ENCODE results near the gene MACROD2. TPM values are rescaled to one million over a fixed set of nuclear protein-coding genes. Genes with fewer than 3 reads are reported as not detected.

The MACROD2 gene
- total RNA-seq, 2 donors from 2014 or later = 8.0 to 19.4 TPM

GRCh38 chr20:14790190-14790589 is 794.9 kb downstream of the MACROD2 start:
- no peak for TF ChIP-seq CTCF (IDR thresholded peaks at IDR 0.05)
- TF ChIP-seq POLR2A (IDR thresholded peaks at IDR 0.05) = no peak
- no peak for TF ChIP-seq POLR2AphosphoS5 (IDR thresholded peaks at IDR 0.05)
- H3K27me3 ChIP-seq (replicated peaks; ENCODE audit: insufficient read depth) = no peaks in the 10 kb centered on the region
- WGBS = 76% methylated on average over 2 of the region's 2 CpGs
- H3K27ac ChIP-seq = no peak overlapping the region
- H3K4me3 ChIP-seq = no peak overlapping the region
- H3K9me3 ChIP-seq = no peaks in the 10 kb centered on the region
- intact Hi-C loops (cut with DNase I) = no loop called here
- H3K36me3 ChIP-seq = no peaks in the 10 kb centered on the region
- no peak for DNase-seq (ENCODE audit: low spot score)
- H3K4me1 ChIP-seq (replicated peaks) = no peaks in the 10 kb centered on the region

DNA sequence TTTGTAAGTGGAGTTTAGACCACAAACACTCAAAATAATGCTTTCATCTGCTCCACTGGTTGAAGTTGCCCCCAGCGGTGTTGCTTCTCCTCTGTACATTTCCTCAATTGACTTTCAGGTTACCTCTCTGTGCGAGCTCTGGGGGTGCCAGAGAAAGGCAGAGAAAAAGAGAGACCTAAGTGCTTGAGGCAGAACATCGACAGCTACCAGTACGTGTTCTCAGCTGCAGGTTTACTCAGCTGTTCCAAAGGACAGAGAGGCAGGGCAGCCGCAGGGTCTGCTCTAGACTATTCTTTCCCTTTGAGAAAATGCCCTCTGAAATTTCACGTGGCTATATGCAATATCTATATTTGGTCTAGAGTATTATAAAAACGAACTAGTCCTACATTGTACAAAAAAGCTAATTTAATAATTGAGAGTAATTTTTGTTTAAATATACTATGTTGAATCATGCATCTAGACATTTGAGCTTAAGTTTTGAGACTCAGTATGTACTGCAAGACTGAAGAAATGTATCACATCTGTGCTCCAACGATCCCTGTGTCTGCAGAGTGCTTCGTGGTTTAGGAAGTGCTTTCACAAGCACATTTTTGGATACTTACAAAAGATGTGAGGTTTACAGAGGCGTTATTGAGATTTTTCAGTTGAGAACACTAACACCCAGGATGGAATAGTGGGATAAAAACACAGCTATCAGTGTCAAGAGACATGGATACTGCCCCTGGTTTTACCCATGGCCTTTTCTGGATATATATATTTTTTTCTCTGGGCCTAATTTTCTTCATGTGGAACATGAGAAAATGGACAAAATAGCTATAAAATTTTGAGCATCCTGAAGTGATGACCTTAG is 795.7 kb downstream of the MACROD2 start:
- Histone ChIP-seq H3K36me3 (no peaks in the 10 kb centered on the region), H3K9me3 (no peaks in the 10 kb centered on the region), H3K27me3 (replicated peaks; ENCODE audit: insufficient read depth) (no peaks in the 10 kb centered on the region), H3K4me3 (no peak overlapping the region), H3K27ac (no peak overlapping the region), H3K4me1 (replicated peaks) (no peaks in the 10 kb centered on the region)
- no peak for DNase-seq (ENCODE audit: low spot score)
- 76% methylated on average over 10 of the region's 10 CpGs for WGBS
- intact Hi-C loops (cut with DNase I) = no loop called here
- TF ChIP-seq POLR2A (IDR thresholded peaks at IDR 0.05) = no peak
- no peak for TF ChIP-seq POLR2AphosphoS5 (IDR thresholded peaks at IDR 0.05)
- no peak for TF ChIP-seq CTCF (IDR thresholded peaks at IDR 0.05)

- H3K4me3 ChIP-seq = no peak overlapping the region
- no peak overlapping the region for H3K27ac ChIP-seq
- no peaks in the 10 kb centered on the region for H3K9me3 ChIP-seq
- WGBS = 94% methylated on average over 1 of the region's 1 CpG
- TF ChIP-seq CTCF (IDR thresholded peaks at IDR 0.05) (no peak), POLR2AphosphoS5 (IDR thresholded peaks at IDR 0.05) (no peak), POLR2A (IDR thresholded peaks at IDR 0.05) (no peak)
- intact Hi-C loops (cut with DNase I) = no loop called here
- DNase-seq (ENCODE audit: low spot score) = no peak
- H3K27me3 ChIP-seq (replicated peaks; ENCODE audit: insufficient read depth) = no peaks in the 10 kb centered on the region
- H3K36me3 ChIP-seq = no peaks in the 10 kb centered on the region
- H3K4me1 ChIP-seq (replicated peaks) = no peaks in the 10 kb centered on the region
Measured at GRCh38 chr20:14792915-14793314, 797.6 kb downstream of the MACROD2 start.

- no peak for DNase-seq (ENCODE audit: low spot score)
- intact Hi-C loops (cut with DNase I) = no loop called here
- no peaks in the 10 kb centered on the region for H3K27me3 ChIP-seq (replicated peaks; ENCODE audit: insufficient read depth)
- no peak overlapping the region for H3K4me3 ChIP-seq
- no peak overlapping the region for H3K27ac ChIP-seq
- 81% methylated on average over 5 of the region's 5 CpGs for WGBS
- no peaks in the 10 kb centered on the region for H3K36me3 ChIP-seq
- no peaks in the 10 kb centered on the region for H3K4me1 ChIP-seq (replicated peaks)
- no peaks in the 10 kb centered on the region for H3K9me3 ChIP-seq
- TF ChIP-seq POLR2AphosphoS5 (IDR thresholded peaks at IDR 0.05) = no peak
- TF ChIP-seq CTCF (IDR thresholded peaks at IDR 0.05) = no peak
- TF ChIP-seq POLR2A (IDR thresholded peaks at IDR 0.05) = no peak
Measured at GRCh38 chr20:14799545-14800216, 804.4 kb downstream of the MACROD2 start.
